Measurements from ENCODE around the gene VEZT.

The VEZT gene

GRCh38 chr12:95200128-95200894, 17.3 kb upstream of the VEZT start:
- DNase-seq (ENCODE audit: low spot score): no peak

GRCh38 chr12:95201056-95201670, 16.4 kb upstream of the VEZT start:
- no peak for DNase-seq (ENCODE audit: low spot score)

GRCh38 chr12:95202691-95203486, 14.7 kb upstream of the VEZT start:
- DNase-seq (ENCODE audit: low spot score): no peak

- no peak for DNase-seq (ENCODE audit: low spot score)
Measured at GRCh38 chr12:95203487-95204030, 14.0 kb upstream of the VEZT start.

- DNase-seq (ENCODE audit: low spot score): peak; percentile 61
Measured at GRCh38 chr12:95204141-95204866, 13.3 kb upstream of the VEZT start.

GRCh38 chr12:95205016-95205624, 12.5 kb upstream of the VEZT start:
- no peak for DNase-seq (ENCODE audit: low spot score)

- DNase-seq (ENCODE audit: low spot score): no peak
Measured at GRCh38 chr12:95205685-95206084, 11.9 kb upstream of the VEZT start.

- no peak for DNase-seq (ENCODE audit: low spot score)
Measured at GRCh38 chr12:95206916-95207315, 10.7 kb upstream of the VEZT start.

GRCh38 chr12:95207407-95207806, 10.2 kb upstream of the VEZT start:
- no peak for DNase-seq (ENCODE audit: low spot score)

- DNase-seq (ENCODE audit: low spot score): no peak
Measured at GRCh38 chr12:95208678-95209077, 8.9 kb upstream of the VEZT start.

- DNase-seq (ENCODE audit: low spot score): no peak
Measured at GRCh38 chr12:95212586-95212985, 5.0 kb upstream of the VEZT start.

- no peak for DNase-seq (ENCODE audit: low spot score)
Measured at GRCh38 chr12:95213119-95213518, 4.5 kb upstream of the VEZT start.

- DNase-seq (ENCODE audit: low spot score): no peak
Measured at GRCh38 chr12:95213928-95214327, 3.7 kb upstream of the VEZT start.

- DNase-seq (ENCODE audit: low spot score): no peak
Measured at GRCh38 chr12:95214466-95214865, 3.1 kb upstream of the VEZT start.

GRCh38 chr12:95215949-95216348, 1.7 kb upstream of the VEZT start:
- no peak for DNase-seq (ENCODE audit: low spot score)

GRCh38 chr12:95216711-95217376, 763 bp upstream of the VEZT start:
- no peak for DNase-seq (ENCODE audit: low spot score)

- DNase-seq (ENCODE audit: low spot score): no peak
Measured at GRCh38 chr12:95218150-95219133, 835 bp downstream of the VEZT start.

- DNase-seq (ENCODE audit: low spot score): no peak
Measured at GRCh38 chr12:95220190-95220589, 2.6 kb downstream of the VEZT start.

GRCh38 chr12:95220726-95221125, 3.1 kb downstream of the VEZT start:
- DNase-seq (ENCODE audit: low spot score): no peak

Data from ecto neural progenitor cell (in vitro differentiated cells).